Stomach (tissue), 4 donors: ENCODE results near the gene NKAPL.

Source experiments
- CTCF ChIP-seq, 7 experiments: fragments of 450-650 bp in 4 of 7; fragments of 200-600 bp in 3 of 7; sonication (generic) in 3 of 7; IDR thresholded peaks; one replicate each; pipeline ENCODE4 v1.5.1; 2016 to 2019; ENCODE audit warnings: antibody characterized with exemption in 7 of 7, control low read depth in 2 of 7, mild to moderate bottlenecking in 1 of 7
- EP300 ChIP-seq: sonication (generic); formaldehyde crosslinking; IDR thresholded peaks from one replicate; pipeline ENCODE4 v1.6.1; 2017; ENCODE audit warnings: antibody characterized with exemption
- POLR2A ChIP-seq, 4 donors: fragments of 450-650 bp; IDR thresholded peaks; one replicate each; pipeline ENCODE4 v1.6.1; 2016; ENCODE audit warnings: antibody characterized with exemption in 4 of 4, control low read depth in 2 of 4, mild to moderate bottlenecking in 1 of 4, moderate library complexity in 1 of 4
- POLR2AphosphoS5 ChIP-seq, 3 donors: sonication (generic); formaldehyde crosslinking; IDR thresholded peaks; one replicate each; pipeline ENCODE4 v1.6.1; 2016; ENCODE audit warnings: antibody characterized with exemption in 3 of 3

GRCh38 chr6:28240471-28240870 is 18.6 kb upstream of the NKAPL start:
- TF ChIP-seq POLR2AphosphoS5 (IDR thresholded peaks at IDR 0.05): no peak
- no peak for TF ChIP-seq POLR2A (IDR thresholded peaks at IDR 0.05)
- TF ChIP-seq CTCF (IDR thresholded peaks at IDR 0.05): no peak
- no peak for TF ChIP-seq EP300
